GM18499 (cell line): Measurements from ENCODE around the gene KLHL9.

Source experiments
- ATAC-seq: cut with Tn5 transposase; IDR thresholded peaks from one replicate; pipeline ENCODE4 v1.9.1; 2021; ENCODE audit warnings: moderate number of reproducible peaks; ENCODE audit not compliant: insufficient read depth, unreplicated experiment

Gene KLHL9

DNA sequence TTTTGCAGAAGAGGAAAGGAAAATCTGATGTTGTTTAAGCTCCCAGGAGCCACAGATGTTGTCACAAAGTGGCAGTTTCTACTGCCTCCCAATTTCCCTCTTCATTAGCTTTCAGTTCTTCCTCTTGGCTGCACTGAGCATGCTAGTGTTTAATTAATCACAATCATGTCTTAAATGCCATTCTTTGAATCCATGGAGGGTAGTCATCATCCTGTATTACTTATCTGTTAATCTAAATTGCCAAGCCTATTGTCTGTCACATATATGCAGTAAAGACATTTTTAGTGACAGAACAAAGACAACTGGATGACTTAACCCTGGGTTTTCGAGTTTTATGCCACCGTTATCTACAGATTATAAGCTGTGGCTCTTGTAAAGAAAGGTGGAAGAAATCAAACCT, 14.7 kb downstream of the KLHL9 start:
- no peak for ATAC-seq

DNA sequence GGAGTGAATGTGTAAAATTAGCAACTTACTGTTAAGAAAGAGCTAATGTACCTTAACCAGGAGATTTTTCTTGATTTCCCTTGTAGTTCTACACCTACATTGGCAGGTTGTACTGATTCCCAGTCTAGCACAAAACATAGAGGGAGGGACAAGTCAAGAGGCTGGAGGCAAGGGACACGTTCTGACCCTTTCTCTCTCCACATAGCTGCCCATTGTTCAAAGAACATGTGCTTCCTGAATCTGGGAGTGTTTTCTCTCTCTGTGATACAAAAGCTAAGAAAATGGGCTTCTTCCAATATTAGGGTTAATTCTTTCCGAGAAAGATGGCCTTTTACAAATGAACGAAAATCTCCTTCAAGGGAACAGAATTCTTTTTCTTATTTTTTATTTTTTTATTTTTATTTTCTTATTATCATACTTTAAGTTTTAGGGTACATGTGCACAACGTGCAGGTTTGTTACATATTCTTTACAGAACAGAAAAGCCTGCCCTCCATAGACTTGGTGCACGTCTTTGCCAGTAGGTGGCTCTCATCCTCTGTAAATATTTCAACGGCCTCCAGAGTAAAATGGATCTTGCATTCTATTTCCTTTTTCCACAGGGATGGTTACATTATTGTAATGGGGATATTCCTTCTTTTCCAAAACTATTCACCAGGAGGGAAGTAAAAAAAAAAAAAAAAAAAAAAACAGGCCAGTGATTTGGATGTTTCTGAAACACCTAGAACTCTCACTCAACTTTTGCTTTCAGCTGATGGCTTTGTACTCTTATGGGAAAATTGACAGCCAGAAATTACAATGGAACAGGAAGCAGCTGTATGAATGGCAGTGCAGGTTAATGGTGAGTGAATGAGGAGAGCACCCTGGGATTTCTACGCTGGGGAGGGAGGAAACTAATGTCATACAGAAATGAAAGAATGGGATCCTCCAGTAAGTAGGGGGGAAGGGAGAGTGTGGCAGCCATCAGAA, 17.0 kb downstream of the KLHL9 start:
- peak; percentile 69 for ATAC-seq

DNA sequence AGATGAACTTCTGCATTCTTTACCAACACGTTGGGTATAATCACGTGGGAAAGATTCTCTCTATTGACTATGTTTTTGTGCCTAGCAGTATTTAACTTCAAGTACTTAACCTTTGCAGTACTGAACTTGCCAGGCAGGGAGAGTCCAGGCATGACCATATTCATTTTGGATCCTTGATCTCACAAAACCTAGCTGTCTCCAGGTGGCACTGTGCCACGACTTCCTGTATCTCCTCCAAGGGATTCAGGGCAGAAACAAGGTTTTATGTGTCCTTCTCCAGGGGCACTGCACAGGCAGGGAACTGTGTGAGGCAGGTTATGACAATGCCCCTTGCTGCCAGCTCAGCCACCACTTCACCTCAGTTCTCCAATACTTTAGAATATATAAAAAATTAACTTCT, 18.3 kb downstream of the KLHL9 start:
- ATAC-seq, result no peak

DNA sequence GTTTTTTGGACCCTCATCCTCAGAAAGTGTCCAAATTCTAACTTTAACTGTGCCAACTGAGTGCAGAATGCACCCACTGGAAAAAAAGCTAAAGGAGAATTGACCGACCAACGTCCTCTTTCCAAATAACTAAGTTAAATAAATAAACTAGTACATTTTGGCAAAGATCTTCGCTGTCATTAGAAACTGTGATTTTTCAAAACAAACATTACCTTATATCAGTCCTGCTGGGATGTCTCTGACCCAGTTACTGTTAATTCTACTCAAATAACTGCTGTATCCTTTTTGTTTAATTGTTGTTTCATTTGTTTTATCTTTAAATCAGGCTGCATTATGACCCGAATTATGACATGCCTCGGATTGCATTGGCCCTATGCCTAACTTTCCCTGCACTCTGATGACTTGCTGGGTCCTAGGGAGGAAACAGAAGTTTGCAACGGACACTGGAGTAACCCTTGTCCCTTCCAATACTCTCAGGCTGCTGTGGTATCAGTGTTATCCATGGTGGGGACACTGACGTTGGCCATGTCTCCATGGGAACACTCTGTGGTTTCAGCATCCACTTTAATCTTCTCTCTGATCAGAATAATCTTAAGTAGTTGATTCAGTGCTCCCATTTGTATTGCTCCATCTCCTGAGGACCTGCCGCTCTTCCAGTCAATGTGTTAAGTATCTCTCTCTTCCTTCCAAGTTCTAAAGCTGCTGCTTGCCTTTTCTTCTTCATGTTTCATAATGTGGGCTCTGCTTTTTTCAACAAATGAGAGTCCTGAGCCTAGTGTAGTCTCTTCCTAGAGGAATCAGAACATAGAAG, 19.0 kb downstream of the KLHL9 start:
- ATAC-seq, result no peak

DNA sequence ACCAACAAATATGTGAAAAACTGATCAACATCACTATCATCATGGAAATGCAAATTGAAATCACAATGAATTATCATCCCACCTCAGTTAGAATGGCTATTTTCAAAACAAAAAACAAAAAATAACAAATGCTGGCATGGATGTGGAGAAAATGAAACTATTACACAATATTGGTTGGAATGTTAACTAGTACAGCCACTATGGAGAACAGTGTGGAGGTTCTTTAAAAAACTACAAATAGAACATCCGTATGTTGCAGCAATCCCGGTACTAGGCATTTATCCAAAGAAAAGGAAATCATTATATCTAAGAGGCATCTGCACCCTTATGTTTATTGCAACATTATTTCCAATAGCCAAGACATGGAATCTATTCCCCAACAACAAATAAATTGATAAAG, 21.1 kb downstream of the KLHL9 start:
- ATAC-seq, result no peak

DNA sequence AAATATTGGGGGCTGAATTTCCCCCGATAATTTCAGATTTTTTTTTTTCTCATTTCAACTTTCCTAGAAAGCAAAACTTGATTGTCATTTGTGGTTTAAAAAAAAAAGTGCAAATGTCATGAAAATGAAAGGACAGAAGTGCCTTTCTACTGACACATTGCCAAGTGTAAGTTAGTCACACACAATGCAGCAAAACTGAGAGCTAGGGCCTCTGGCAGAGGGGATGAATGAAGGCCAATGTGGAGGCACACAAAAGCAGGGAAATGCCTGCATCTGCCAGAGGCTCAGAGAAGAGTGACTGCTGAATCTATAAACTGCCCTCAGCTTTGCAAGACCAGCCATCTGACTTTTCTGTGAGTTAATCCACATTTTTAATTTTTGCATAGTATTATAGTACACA, 23.3 kb downstream of the KLHL9 start:
- ATAC-seq, result no peak

DNA sequence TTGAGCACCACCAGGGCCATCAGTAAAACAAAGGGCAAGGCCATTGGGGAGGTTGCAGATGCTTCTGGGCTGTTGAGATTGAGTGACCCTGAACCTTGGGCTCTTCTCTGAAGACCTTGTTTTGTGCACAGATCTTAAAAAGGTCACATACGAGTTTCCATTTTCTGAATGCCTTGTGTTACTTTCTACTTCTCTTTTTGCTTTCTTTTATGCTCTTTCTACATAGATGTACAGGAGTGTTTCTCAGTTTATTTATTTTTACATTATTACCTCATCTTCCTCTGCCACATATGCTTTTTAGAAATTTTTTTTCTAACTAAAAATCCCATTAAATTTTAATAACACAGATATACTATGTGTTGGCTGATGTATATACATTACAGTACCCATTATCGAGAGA, 30.0 kb downstream of the KLHL9 start, which contains the start of gene IFNA5:
Gene IFNA5 (minus strand): TSS at position 101 of the 400 bp plus-strand sequence. CDS start 57 bp downstream, at position 44.
- no peak for ATAC-seq

DNA sequence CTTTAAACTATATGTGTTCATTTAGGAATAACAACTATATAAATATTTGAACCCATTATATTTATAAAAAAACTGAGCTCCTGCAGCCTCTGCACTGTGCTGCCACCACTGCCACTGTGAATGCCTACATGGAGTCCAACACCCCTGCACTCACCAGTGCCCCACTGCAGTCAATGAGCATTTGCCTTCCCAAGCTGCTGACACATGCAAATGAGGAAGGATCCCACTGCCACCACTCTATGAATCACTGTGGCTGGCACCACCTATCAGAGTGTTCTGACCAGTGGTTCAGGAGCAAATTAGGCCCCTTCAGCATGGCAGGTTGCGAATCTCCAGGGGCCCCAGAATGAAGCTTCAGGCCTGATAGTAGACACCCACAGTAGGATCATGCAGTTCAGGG, 39.2 kb downstream of the KLHL9 start:
- ATAC-seq, result no peak

DNA sequence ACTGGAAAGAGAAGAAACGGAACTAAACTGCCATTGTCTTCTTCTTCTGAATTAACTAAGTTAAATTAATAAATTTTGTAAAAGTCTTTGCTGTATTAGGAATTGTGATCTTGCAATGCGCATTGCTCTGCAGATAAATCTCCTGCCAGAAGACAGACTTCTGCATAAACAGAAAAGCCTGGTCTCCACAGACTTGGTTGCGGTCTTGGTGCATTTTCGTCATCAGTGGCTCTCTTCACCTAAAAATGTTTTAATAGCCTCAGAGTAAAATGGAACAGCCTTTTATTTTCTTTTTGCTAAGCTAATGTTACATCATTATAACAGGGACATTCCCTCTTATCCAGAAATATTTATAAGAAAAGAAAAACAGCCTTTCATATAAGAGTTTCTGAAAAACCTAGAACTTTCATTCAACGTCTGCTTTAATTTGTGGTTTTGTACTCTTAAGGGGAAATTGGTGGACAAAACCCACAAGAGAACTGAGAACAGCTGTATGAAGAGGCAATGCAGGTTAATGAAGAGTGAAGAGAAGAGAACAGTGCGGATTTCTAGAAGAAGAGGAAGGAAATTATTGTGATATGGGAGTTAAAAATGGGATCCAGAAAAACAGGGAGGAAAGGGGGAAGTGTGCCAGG, 40.2 kb downstream of the KLHL9 start:
- ATAC-seq, result peak; percentile 54

DNA sequence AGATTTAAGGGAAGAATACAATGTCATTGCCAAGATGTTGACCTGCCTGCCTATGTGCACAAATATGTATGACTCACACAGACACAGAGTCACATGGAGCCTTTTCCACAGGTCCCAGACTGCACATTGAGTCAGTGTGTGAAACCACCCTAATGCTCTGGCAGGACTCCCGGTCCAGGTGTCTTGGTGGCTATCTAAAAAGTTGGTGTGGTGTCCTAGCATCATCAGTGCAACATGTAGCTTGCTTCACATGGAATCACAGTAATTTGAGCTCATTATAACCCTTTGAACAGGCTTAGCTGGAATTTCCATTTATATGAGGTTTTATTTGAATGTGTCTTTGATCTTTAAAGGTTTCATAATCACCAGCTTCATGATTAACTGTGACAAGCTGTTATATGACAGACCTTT, 40.8 kb downstream of the KLHL9 start:
- ATAC-seq, result peak; percentile 52

DNA sequence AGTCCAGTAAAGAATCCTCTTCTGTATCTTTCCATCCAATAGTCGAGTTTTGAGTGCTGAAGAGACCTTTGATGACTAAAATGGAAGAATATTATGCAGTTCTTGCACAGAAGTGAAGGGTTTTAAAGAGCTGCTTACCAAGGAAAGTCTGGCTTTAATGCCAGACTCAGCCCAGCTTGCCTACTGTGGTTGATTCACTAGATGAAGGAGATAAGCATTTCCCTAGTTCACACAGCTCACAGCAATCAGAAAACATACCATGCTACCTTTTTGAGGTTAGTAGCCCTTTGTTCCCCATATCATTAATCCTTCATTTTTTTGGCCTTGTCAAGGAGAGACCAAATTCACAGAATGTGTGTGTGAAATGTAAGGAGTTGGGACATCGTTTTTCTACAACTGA, 45.4 kb downstream of the KLHL9 start:
- no peak for ATAC-seq

DNA sequence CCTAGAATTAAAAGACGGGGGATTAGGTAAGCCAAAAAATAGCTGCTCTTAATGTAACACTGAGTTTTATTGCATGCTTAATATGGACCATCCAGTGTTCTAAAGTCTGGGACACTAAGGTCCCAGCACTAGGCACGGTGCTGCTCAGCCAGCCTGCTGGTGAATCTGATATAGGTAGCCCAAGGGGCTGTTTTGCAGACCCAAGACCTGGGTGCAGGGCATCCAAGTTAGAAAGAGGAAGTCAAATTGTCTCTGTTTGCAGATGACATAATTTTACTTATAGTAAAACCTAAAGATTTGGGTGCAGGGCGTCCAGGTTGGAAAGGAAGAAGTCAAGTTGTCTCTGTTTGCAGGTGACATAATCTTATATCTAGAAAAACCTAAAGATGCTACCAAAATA, 47.9 kb downstream of the KLHL9 start:
- no peak for ATAC-seq

DNA sequence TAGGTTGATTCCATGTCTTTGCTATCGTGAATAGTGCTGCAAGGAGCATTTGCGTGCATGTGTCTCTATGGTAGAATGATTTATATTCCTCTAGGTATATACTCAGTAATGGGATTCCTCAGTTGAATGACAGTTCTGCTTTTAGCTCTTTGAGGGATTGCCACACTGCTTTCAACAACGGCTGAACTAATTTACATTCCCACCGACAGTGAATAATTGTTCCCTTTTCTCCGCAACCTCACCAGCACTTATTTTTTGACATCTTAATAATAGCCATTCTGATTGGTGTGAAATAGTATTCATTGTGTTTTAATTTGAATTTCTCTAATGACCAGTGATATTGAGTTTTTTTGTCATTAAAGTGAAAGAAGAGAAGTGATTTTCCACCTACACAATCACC, 48.5 kb downstream of the KLHL9 start:
- no peak for ATAC-seq

DNA sequence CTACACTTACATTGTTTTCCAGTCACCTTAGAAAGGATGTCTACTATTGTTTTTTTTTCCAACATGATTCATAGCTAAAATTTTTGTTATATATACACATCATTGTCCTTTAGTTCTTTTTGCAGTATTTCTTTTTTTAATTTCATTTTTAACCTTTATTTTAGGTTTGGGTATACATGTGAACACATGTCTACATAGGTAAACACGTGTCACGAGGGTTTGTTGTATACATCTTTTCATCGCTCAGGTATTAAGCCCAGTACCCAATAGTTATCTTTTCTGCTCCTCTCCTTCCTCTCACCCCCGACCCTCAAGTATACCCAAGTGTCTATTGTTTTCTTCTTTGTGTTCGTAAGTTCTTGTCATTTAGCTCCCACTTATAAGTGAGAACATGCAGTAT, 49.1 kb downstream of the KLHL9 start:
- ATAC-seq, result no peak

DNA sequence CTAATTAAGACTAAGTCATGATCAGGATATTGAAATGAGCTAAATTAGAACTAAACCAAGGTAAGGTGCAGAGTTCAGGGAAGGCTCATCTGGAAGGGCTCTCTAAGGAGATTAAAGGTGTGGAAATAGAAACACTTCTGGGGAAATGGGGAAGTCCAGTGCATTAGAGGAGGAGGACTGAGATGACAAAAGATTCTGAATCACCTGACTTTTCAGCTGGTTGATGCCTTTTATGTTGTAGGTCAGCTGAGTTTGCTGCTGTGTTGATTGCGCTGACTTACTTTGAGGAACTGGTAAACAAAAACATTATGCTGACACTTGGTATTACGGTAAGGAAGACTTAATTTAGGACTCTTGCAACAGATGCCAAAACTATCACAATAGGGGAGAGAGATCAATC, 53.9 kb downstream of the KLHL9 start:
- no peak for ATAC-seq
